Lower lobe of right lung (tissue), 2 donors: ENCODE data around the gene SLIT3. TPM values are rescaled to one million over a fixed set of nuclear protein-coding genes. Genes with fewer than 3 reads are reported as not detected.

Experiments used
- ATAC-seq, 2 donors: fragments of 200-7000 bp; cut with Tn5 transposase; one replicate each; pipeline ENCODE4 v1.9.1; 2020 to 2022; ENCODE audit warnings: mild to moderate bottlenecking in 2 of 2, moderate library complexity in 2 of 2
- DNase-seq: peaks from one replicate; pipeline ENCODE4 v3.0.0-alpha.2; 2020
- H3K27ac ChIP-seq: fragments of 200-600 bp; one replicate; pipeline ENCODE4 v1.8.0; 2022
- H3K27me3 ChIP-seq: fragments of 200-600 bp; one replicate; pipeline ENCODE4 v1.8.0; 2022; ENCODE audit warnings: low read depth
- H3K36me3 ChIP-seq: fragments of 200-600 bp; one replicate; pipeline ENCODE4 v1.8.0; 2022; ENCODE audit warnings: mild to moderate bottlenecking
- H3K4me1 ChIP-seq: fragments of 200-600 bp; one replicate; pipeline ENCODE4 v1.8.0; 2022
- H3K4me3 ChIP-seq: fragments of 200-600 bp; one replicate; pipeline ENCODE4 v1.8.0; 2022; ENCODE audit warnings: mild to moderate bottlenecking
- H3K9me3 ChIP-seq: fragments of 200-600 bp; one replicate; pipeline ENCODE4 v1.8.0; 2022
- CTCF ChIP-seq: fragments of 200-600 bp; IDR thresholded peaks from one replicate; pipeline ENCODE4 v1.8.0; 2022; ENCODE audit warnings: antibody characterized with exemption, mild to moderate bottlenecking
- intact Hi-C: fragments of 100-400 bp; cut with DNase I; formaldehyde crosslinking; loops from one replicate; pipeline ENCODE4 v1.11.0; 2022
- total RNA-seq: library from RNA; stranded (reverse); fragmentation: NEBNext Ultra II Directional; extraction: Animal tissue kit (Norgen Biotek cat#: 25700); gene quantifications from one replicate; pipeline ENCODE4 v1.2.1, GENCODE V29; 2021
- donor health status: DM: no; HTN: yes; CAD: no; lungs with severe emphysema.

Gene SLIT3
- total RNA-seq, 1 donor from 2014 or later: 48.6 TPM

- no peaks in the 10 kb centered on the region for H3K27me3 ChIP-seq
- intact Hi-C loops: no loop called here
- H3K27ac ChIP-seq: no peak overlapping the region
- DNase-seq (no peak), ATAC-seq (no peak)
- no peaks in the 10 kb centered on the region for H3K9me3 ChIP-seq
- TF ChIP-seq CTCF: no peak
- no peaks in the 10 kb centered on the region for H3K4me1 ChIP-seq
- H3K4me3 ChIP-seq: no peak overlapping the region
- H3K36me3 ChIP-seq: no peaks in the 10 kb centered on the region
Measured at GRCh38 chr5:169270827-169271226, 30.1 kb downstream of the SLIT3 start.

- Histone ChIP-seq H3K4me1 (no peaks in the 10 kb centered on the region), H3K9me3 (no peaks in the 10 kb centered on the region), H3K4me3 (no peak overlapping the region), H3K36me3 (no peaks in the 10 kb centered on the region), H3K27me3 (no peaks in the 10 kb centered on the region), H3K27ac (no peak overlapping the region)
- no peak for TF ChIP-seq CTCF
- intact Hi-C loops: no loop called here
- DNase-seq (no peak), ATAC-seq (no peak)
Measured at GRCh38 chr5:169268019-169268418, 32.9 kb downstream of the SLIT3 start.

- DNase-seq (no peak), ATAC-seq (no peak)
- no peak overlapping the region for H3K27ac ChIP-seq
- H3K27me3 ChIP-seq: no peaks in the 10 kb centered on the region
- intact Hi-C loops: no loop called here
- TF ChIP-seq CTCF: no peak
- no peaks in the 10 kb centered on the region for H3K9me3 ChIP-seq
- no peak overlapping the region for H3K4me3 ChIP-seq
- H3K36me3 ChIP-seq: no peaks in the 10 kb centered on the region
- H3K4me1 ChIP-seq: no peaks in the 10 kb centered on the region
Measured at GRCh38 chr5:169265888-169266287, 35.1 kb downstream of the SLIT3 start.

- no peak for DNase-seq
Measured at GRCh38 chr5:169263591-169263990, 37.3 kb downstream of the SLIT3 start.

GRCh38 chr5:169260896-169261569 lies 39.9 kb downstream of the SLIT3 start:
- no peaks in the 10 kb centered on the region for H3K4me1 ChIP-seq
- ATAC-seq (no peak), DNase-seq (no peak)
- H3K36me3 ChIP-seq: no peaks in the 10 kb centered on the region
- H3K4me3 ChIP-seq: no peak overlapping the region
- intact Hi-C loops: no loop called here
- no peaks in the 10 kb centered on the region for H3K27me3 ChIP-seq
- H3K27ac ChIP-seq: no peak overlapping the region
- no peaks in the 10 kb centered on the region for H3K9me3 ChIP-seq
- TF ChIP-seq CTCF: no peak

More at GRCh38 chr5:169263591-169263990, 37.3 kb downstream of the SLIT3 start:
- H3K27ac ChIP-seq: no peak overlapping the region
- H3K9me3 ChIP-seq: no peaks in the 10 kb centered on the region
- H3K27me3 ChIP-seq: no peaks in the 10 kb centered on the region
- intact Hi-C loops: no loop called here
- H3K4me1 ChIP-seq: no peaks in the 10 kb centered on the region
- H3K36me3 ChIP-seq: no peaks in the 10 kb centered on the region
- TF ChIP-seq CTCF: no peak
- no peak overlapping the region for H3K4me3 ChIP-seq
- no peak for ATAC-seq
